Activated T-cell treated with anti-CD3 and anti-CD28 coated beads, Interleukin-2, amount 50 U/mL, for 24 hours (primary cell): ENCODE results near the gene NFKB1.
A peak's percentile ranks its signal among the peaks of the same experiment; 100 is the strongest.
"Not testable (repeated sequence)": the region's sequence is repeated elsewhere in the genome, so short reads cannot be mapped to it uniquely, and the experiment has no call there.

ENCODE experiments used
- DNase-seq: peaks from one replicate; pipeline ENCODE4 v3.0.0-alpha.2; 2020
- H3K27ac Mint-ChIP-seq: 2 replicates; pipeline ENCODE4 v1.8.0; 2020; ENCODE audit warnings: mild to moderate bottlenecking, mixed read lengths
- H3K27me3 Mint-ChIP-seq: 2 replicates; pipeline ENCODE4 v1.8.0; 2020; ENCODE audit warnings: mixed read lengths
- H3K36me3 Mint-ChIP-seq: 2 replicates; pipeline ENCODE4 v1.8.0; 2020; ENCODE audit warnings: low read depth, mixed read lengths
- H3K4me1 Mint-ChIP-seq: 2 replicates; pipeline ENCODE4 v1.8.0; 2020; ENCODE audit warnings: low read depth, mixed read lengths
- H3K4me3 Mint-ChIP-seq: 2 replicates; pipeline ENCODE4 v1.8.0; 2020; ENCODE audit warnings: mild to moderate bottlenecking, moderate library complexity, mixed read lengths
- H3K9me3 Mint-ChIP-seq: 2 replicates; pipeline ENCODE4 v1.8.0; 2020; ENCODE audit warnings: mixed read lengths

Gene NFKB1

GRCh38 chr4:102500696-102501446, at the start of gene NFKB1:
NFKB1 (plus strand) TSS chr4:102501359; CDS start chr4:102525519, 24,160 bp downstream.
- Mint-ChIP-seq H3K4me1 (peaks cover 34% of the 10 kb centered on the region), H3K9me3 (peaks cover 8% of the 10 kb centered on the region), H3K27ac (peak within 1 kb of the TSS; percentile 98), H3K27me3 (no peaks in the 10 kb centered on the region), H3K36me3 (peaks cover 36% of the 10 kb centered on the region), H3K4me3 (peak within 1 kb of the TSS; percentile 98)
- DNase-seq: peak; percentile 85

- H3K9me3 Mint-ChIP-seq: no peaks in the 10 kb centered on the region
- no peak for DNase-seq
- peaks cover 62% of the 10 kb centered on the region for H3K4me1 Mint-ChIP-seq
- H3K4me3 Mint-ChIP-seq: no peak overlapping the region
- H3K27me3 Mint-ChIP-seq: no peaks in the 10 kb centered on the region
- H3K36me3 Mint-ChIP-seq: no peaks in the 10 kb centered on the region
- peak overlapping the region; percentile 67 for H3K27ac Mint-ChIP-seq
Observed at GRCh38 chr4:102452854-102453253, 48.3 kb upstream of the NFKB1 start.

- Mint-ChIP-seq H3K36me3 (no peaks in the 10 kb centered on the region), H3K4me3 (no peak overlapping the region), H3K4me1 (peaks cover 56% of the 10 kb centered on the region), H3K27me3 (no peaks in the 10 kb centered on the region), H3K9me3 (no peaks in the 10 kb centered on the region), H3K27ac (peak overlapping the region; percentile 0)
- DNase-seq: no peak
Observed at GRCh38 chr4:102453827-102454226, 47.3 kb upstream of the NFKB1 start.

DNA sequence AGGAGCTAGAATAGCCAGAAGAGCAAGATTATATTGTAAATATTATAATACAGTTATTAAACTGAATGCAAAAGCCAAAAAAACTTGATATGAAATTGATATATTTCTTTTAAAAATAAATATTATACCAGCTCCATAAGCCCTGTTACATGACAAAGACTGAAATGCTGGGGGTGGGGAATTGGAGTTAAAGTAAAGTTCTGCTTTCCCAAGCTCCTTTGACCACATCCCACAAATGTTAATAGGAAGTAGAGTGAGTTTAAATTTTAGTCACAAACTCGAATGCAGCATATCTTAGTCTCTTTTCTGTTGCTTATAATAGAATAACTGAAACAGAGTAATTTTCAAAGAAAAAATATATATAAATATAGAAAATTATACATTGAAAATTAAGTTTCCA, 46.9 kb upstream of the NFKB1 start:
- Mint-ChIP-seq H3K27ac (no peak overlapping the region), H3K4me1 (peaks cover 56% of the 10 kb centered on the region), H3K27me3 (no peaks in the 10 kb centered on the region), H3K4me3 (no peak overlapping the region), H3K9me3 (no peaks in the 10 kb centered on the region), H3K36me3 (no peaks in the 10 kb centered on the region)
- DNase-seq: no peak

- no peaks in the 10 kb centered on the region for H3K27me3 Mint-ChIP-seq
- peaks cover 49% of the 10 kb centered on the region for H3K4me1 Mint-ChIP-seq
- no peak overlapping the region for H3K27ac Mint-ChIP-seq
- H3K4me3 Mint-ChIP-seq: no peak overlapping the region
- no peaks in the 10 kb centered on the region for H3K36me3 Mint-ChIP-seq
- peaks cover 5% of the 10 kb centered on the region for H3K9me3 Mint-ChIP-seq
- DNase-seq: no peak
Observed at GRCh38 chr4:102454981-102455685, 46.0 kb upstream of the NFKB1 start.

GRCh38 chr4:102455750-102456149, 45.4 kb upstream of the NFKB1 start:
- peaks cover 11% of the 10 kb centered on the region for H3K9me3 Mint-ChIP-seq
- H3K27ac Mint-ChIP-seq: no peak overlapping the region
- H3K36me3 Mint-ChIP-seq: no peaks in the 10 kb centered on the region
- DNase-seq: no peak
- H3K4me3 Mint-ChIP-seq: no peak overlapping the region
- H3K27me3 Mint-ChIP-seq: no peaks in the 10 kb centered on the region
- peaks cover 43% of the 10 kb centered on the region for H3K4me1 Mint-ChIP-seq

- Mint-ChIP-seq H3K4me1 (peaks cover 27% of the 10 kb centered on the region), H3K4me3 (no peak overlapping the region)
- no peak for DNase-seq
Observed at GRCh38 chr4:102466298-102466697, 34.9 kb upstream of the NFKB1 start.

DNA sequence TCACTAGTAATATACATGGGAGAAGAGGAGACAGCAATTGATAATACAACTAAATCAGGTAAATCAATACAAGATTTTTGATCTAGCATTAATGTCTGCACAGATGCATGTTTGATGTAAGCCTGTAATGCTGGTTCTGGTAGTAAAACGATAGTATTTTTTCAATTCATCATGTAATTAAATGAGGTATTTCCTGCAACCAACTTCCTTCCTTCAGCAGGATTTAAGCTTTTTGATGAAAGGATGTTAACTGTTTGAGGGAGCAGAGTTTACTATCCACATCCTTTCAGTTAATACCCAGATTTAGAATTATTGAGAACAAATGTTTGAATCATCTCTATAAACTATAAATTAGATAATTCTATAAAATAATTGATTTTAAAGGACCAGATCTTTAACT, 31.4 kb upstream of the NFKB1 start:
- Mint-ChIP-seq H3K27me3 (no peaks in the 10 kb centered on the region), H3K4me3 (no peak overlapping the region), H3K27ac (no peak overlapping the region), H3K4me1 (peaks cover 25% of the 10 kb centered on the region), H3K36me3 (no peaks in the 10 kb centered on the region), H3K9me3 (no peaks in the 10 kb centered on the region)
- no peak for DNase-seq

More at GRCh38 chr4:102466298-102466697, 34.9 kb upstream of the NFKB1 start:
- H3K27ac Mint-ChIP-seq: no peak overlapping the region
- no peaks in the 10 kb centered on the region for H3K36me3 Mint-ChIP-seq
- H3K9me3 Mint-ChIP-seq: peaks cover 12% of the 10 kb centered on the region
- H3K27me3 Mint-ChIP-seq: no peaks in the 10 kb centered on the region

- no peak for DNase-seq
- peaks cover 13% of the 10 kb centered on the region for H3K4me1 Mint-ChIP-seq
- H3K9me3 Mint-ChIP-seq: peaks cover 7% of the 10 kb centered on the region
- no peak overlapping the region for H3K4me3 Mint-ChIP-seq
- H3K27me3 Mint-ChIP-seq: no peaks in the 10 kb centered on the region
- H3K36me3 Mint-ChIP-seq: no peaks in the 10 kb centered on the region
- H3K27ac Mint-ChIP-seq: no peak overlapping the region
Observed at GRCh38 chr4:102472441-102473013, 28.6 kb upstream of the NFKB1 start.

GRCh38 chr4:102473476-102473875, 27.7 kb upstream of the NFKB1 start:
- H3K4me1 Mint-ChIP-seq: peaks cover 13% of the 10 kb centered on the region
- H3K4me3 Mint-ChIP-seq: no peak overlapping the region
- no peaks in the 10 kb centered on the region for H3K27me3 Mint-ChIP-seq
- no peak overlapping the region for H3K27ac Mint-ChIP-seq
- no peak for DNase-seq
- H3K36me3 Mint-ChIP-seq: no peaks in the 10 kb centered on the region
- H3K9me3 Mint-ChIP-seq: peaks cover 7% of the 10 kb centered on the region

DNA sequence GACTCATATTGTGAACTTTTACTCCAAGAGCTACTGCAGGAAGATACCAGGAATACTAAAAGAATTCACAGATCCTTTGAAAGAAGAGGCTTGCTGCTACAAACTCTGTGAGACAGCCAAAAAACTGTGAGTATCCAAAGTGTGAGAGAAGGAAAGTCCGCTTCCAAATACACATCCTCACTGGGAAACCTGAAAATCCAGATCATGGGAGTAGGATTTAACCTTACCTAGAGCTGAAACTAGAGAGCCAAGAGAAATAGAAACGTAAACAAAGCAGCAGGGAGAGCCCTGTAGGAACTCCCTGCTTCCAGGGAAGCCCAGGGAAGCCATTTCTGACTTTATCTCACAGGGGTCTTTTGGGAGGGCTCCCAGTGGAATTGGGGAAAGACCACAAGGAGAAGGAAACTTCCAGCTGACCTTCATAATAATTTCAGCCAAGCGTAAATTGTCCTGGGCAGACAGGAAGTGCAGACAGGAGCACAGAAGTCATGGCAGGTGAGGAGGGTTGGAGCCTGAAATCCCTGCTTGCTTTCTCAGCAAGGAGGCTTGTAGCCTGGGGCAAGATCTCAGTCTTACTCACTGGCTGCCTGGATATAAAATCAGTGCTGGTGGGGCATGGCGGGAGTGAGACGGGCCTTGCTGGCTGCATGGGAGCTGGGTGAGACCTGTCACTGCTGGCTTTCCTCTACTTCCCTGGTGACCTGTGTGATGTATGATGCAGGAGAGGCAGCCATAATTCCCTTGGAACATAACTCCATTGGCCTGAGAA, 26.2 kb upstream of the NFKB1 start:
- Mint-ChIP-seq H3K27me3 (no peaks in the 10 kb centered on the region), H3K27ac (no peak overlapping the region), H3K4me1 (peaks cover 6% of the 10 kb centered on the region), H3K9me3 (peaks cover 10% of the 10 kb centered on the region), H3K4me3 (no peak overlapping the region), H3K36me3 (no peaks in the 10 kb centered on the region)
- DNase-seq: no peak

GRCh38 chr4:102477657-102478056, 23.5 kb upstream of the NFKB1 start:
- H3K4me1 Mint-ChIP-seq: no peaks in the 10 kb centered on the region
- peaks cover 15% of the 10 kb centered on the region for H3K9me3 Mint-ChIP-seq
- H3K27me3 Mint-ChIP-seq: no peaks in the 10 kb centered on the region
- H3K27ac Mint-ChIP-seq: no peak overlapping the region
- no peaks in the 10 kb centered on the region for H3K36me3 Mint-ChIP-seq
- no peak for DNase-seq
- no peak overlapping the region for H3K4me3 Mint-ChIP-seq

DNA sequence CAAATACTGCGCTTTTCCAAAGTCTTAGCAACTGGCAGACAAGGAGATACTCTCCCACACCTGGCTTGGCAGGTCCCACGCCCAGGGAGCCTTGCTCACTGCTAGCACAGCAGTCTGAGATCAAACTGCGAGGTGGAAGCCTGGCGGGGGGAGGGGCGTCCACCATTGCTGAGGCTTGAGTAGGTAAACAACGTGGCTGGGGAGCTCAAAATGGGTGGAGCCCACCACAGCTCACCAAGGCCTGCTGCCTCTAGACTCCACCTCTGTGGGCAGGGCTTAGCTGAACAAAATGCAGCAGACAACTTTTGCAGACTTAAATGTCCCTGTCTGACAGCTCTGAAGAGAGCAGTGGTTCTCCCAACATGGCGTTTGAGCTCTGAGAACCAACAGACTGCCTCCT, 23.0 kb upstream of the NFKB1 start:
- no peaks in the 10 kb centered on the region for H3K4me1 Mint-ChIP-seq
- peaks cover 15% of the 10 kb centered on the region for H3K9me3 Mint-ChIP-seq
- H3K27me3 Mint-ChIP-seq: no peaks in the 10 kb centered on the region
- H3K4me3 Mint-ChIP-seq: no peak overlapping the region
- H3K36me3 Mint-ChIP-seq: no peaks in the 10 kb centered on the region
- no peak overlapping the region for H3K27ac Mint-ChIP-seq
- no peak for DNase-seq

- Mint-ChIP-seq H3K9me3 (peaks cover 15% of the 10 kb centered on the region), H3K4me1 (peaks cover 10% of the 10 kb centered on the region)
- H3K4me3 Mint-ChIP-seq, DNase-seq, H3K27me3 Mint-ChIP-seq, H3K27ac Mint-ChIP-seq, H3K36me3 Mint-ChIP-seq: not testable (repeated sequence)
Observed at GRCh38 chr4:102479832-102480231, 21.3 kb upstream of the NFKB1 start.
